HEK293 (cell line): ENCODE data around the gene ATXN2.
A peak's percentile ranks its signal among the peaks of the same experiment; 100 is the strongest.

Experiments used
- CTCF ChIA-PET: fragments of 350-600 bp; formaldehyde crosslinking; extraction: SDS; loops from one replicate; lab custom pipeline; 2021; ENCODE audit warnings: antibody characterized with exemption; lab: Yijun Ruan, JAX
- POLR2A ChIA-PET: fragments of 300-600 bp; formaldehyde crosslinking; extraction: SDS; loops from one replicate; lab custom pipeline; 2020; ENCODE audit warnings: antibody characterized with exemption, inconsistent platforms; lab: Yijun Ruan, JAX
- H3K27ac ChIP-seq: fragments of 200-500 bp; sonication (Bioruptor generic); 2 replicates; pipeline ENCODE4 v1.5.1; 2014; ENCODE audit warnings: low read depth, low read length, control low read depth, inconsistent platforms; ENCODE audit errors: extremely low read depth
- H3K36me3 ChIP-seq, 2 experiments: fragments of 200-500 bp in 1 of 2; sonication (Bioruptor generic) in 1 of 2; 1 replicate in 1 of 2; 2 replicates in 1 of 2; pipeline ENCODE4 v1.5.1; 2014 to 2017; ENCODE audit warnings: inconsistent platforms in 2 of 2, low read length in 2 of 2; ENCODE audit not compliant: control insufficient read depth in 2 of 2, insufficient read depth in 1 of 2
- H3K4me1 ChIP-seq: fragments of 200-500 bp; sonication (Bioruptor generic); 2 replicates; pipeline ENCODE4 v1.5.1; 2014; ENCODE audit warnings: mild to moderate bottlenecking, low read length, inconsistent platforms; ENCODE audit not compliant: control insufficient read depth, insufficient read depth
- H3K4me3 ChIP-seq: 2 replicates; pipeline ENCODE4 v1.5.1; 2011; ENCODE audit warnings: low read depth, mild to moderate bottlenecking, control low read depth, low read length, moderate library complexity
- H3K9me3 ChIP-seq: fragments of 200-500 bp; sonication (Bioruptor generic); 2 replicates; pipeline ENCODE4 v1.5.1; 2014; ENCODE audit warnings: low read depth, low read length, inconsistent platforms; ENCODE audit not compliant: control insufficient read depth, insufficient read depth
- FEZF1 ChIP-seq: fragments of 450-650 bp; formaldehyde crosslinking; IDR thresholded peaks from 2 replicates; pipeline ENCODE4 v1.5.1; 2016; ENCODE audit warnings: missing biosample characterization, missing genetic modification characterization
- GLIS1 ChIP-seq: fragments of 450-650 bp; formaldehyde crosslinking; IDR thresholded peaks from 2 replicates; pipeline ENCODE4 v1.5.1; 2016; ENCODE audit warnings: missing biosample characterization, missing genetic modification characterization
- KLF9 ChIP-seq: fragments of 450-650 bp; formaldehyde crosslinking; IDR thresholded peaks from 2 replicates; pipeline ENCODE4 v1.5.1; 2016; ENCODE audit warnings: missing biosample characterization, missing genetic modification characterization, low read depth
- YY2 ChIP-seq: fragments of 450-650 bp; formaldehyde crosslinking; IDR thresholded peaks from 2 replicates; pipeline ENCODE4 v1.5.1; 2016; ENCODE audit warnings: missing biosample characterization, missing genetic modification characterization
- ZEB2 ChIP-seq: fragments of 450-650 bp; formaldehyde crosslinking; IDR thresholded peaks from 2 replicates; pipeline ENCODE4 v1.5.1; 2016; ENCODE audit warnings: missing biosample characterization, missing genetic modification characterization
- ZNF24 ChIP-seq: fragments of 450-650 bp; formaldehyde crosslinking; IDR thresholded peaks from 2 replicates; pipeline ENCODE4 v1.5.1; 2016; ENCODE audit warnings: missing biosample characterization, missing genetic modification characterization
- ZNF266 ChIP-seq: fragments of 450-650 bp; formaldehyde crosslinking; IDR thresholded peaks from 2 replicates; pipeline ENCODE4 v1.5.1; 2016; ENCODE audit warnings: missing biosample characterization, missing genetic modification characterization, low read depth
- ZNF280D ChIP-seq: fragments of 450-650 bp; formaldehyde crosslinking; IDR thresholded peaks from 2 replicates; pipeline ENCODE4 v1.5.1; 2016; ENCODE audit warnings: missing biosample characterization, missing genetic modification characterization
- ZNF341 ChIP-seq: fragments of 450-650 bp; formaldehyde crosslinking; IDR thresholded peaks from 2 replicates; pipeline ENCODE4; 2016; ENCODE audit warnings: low read depth, missing biosample characterization, missing genetic modification characterization
- ZNF404 ChIP-seq: fragments of 450-650 bp; formaldehyde crosslinking; IDR thresholded peaks from 2 replicates; pipeline ENCODE4 v1.5.1; 2017; ENCODE audit warnings: missing biosample characterization, missing genetic modification characterization
- ZNF423 ChIP-seq: fragments of 450-650 bp; formaldehyde crosslinking; IDR thresholded peaks from 2 replicates; pipeline ENCODE4 v1.5.1; 2016; ENCODE audit warnings: missing biosample characterization, missing genetic modification characterization
- ZNF529 ChIP-seq: fragments of 450-650 bp; formaldehyde crosslinking; IDR thresholded peaks from 2 replicates; pipeline ENCODE4 v1.5.1; 2017; ENCODE audit warnings: missing genetic modification characterization, missing biosample characterization; ENCODE audit not compliant: insufficient replicate concordance
- ZNF560 ChIP-seq: fragments of 450-650 bp; formaldehyde crosslinking; IDR thresholded peaks from 2 replicates; pipeline ENCODE4 v1.5.1; 2017; ENCODE audit warnings: missing biosample characterization, missing genetic modification characterization, borderline replicate concordance
- ZNF580 ChIP-seq: fragments of 450-650 bp; formaldehyde crosslinking; IDR thresholded peaks from 2 replicates; pipeline ENCODE4 v1.5.1; 2016; ENCODE audit warnings: missing biosample characterization, missing genetic modification characterization
- ZNF596 ChIP-seq: fragments of 450-650 bp; IDR thresholded peaks from 2 replicates; pipeline ENCODE4 v1.5.0; 2018; ENCODE audit warnings: missing biosample characterization, mild to moderate bottlenecking, missing genetic modification characterization, moderate library complexity
- ZNF664 ChIP-seq: fragments of 450-650 bp; formaldehyde crosslinking; IDR thresholded peaks from 2 replicates; pipeline ENCODE4 v1.5.1; 2016; ENCODE audit warnings: missing biosample characterization, missing genetic modification characterization
- ZNF677 ChIP-seq: fragments of 450-650 bp; IDR thresholded peaks from 2 replicates; pipeline ENCODE4 v1.5.0; 2018; ENCODE audit warnings: missing biosample characterization, mild to moderate bottlenecking, missing genetic modification characterization, moderate library complexity
- ZNF701 ChIP-seq: fragments of 450-650 bp; formaldehyde crosslinking; IDR thresholded peaks from 2 replicates; pipeline ENCODE4 v1.5.1; 2016; ENCODE audit warnings: missing biosample characterization, missing genetic modification characterization
- ZNF777 ChIP-seq: fragments of 450-650 bp; formaldehyde crosslinking; IDR thresholded peaks from 2 replicates; pipeline ENCODE4 v1.5.1; 2017; ENCODE audit warnings: missing biosample characterization, missing genetic modification characterization, borderline replicate concordance
- ZSCAN23 ChIP-seq: fragments of 450-650 bp; formaldehyde crosslinking; IDR thresholded peaks from 2 replicates; pipeline ENCODE4 v1.5.1; 2016; ENCODE audit warnings: missing biosample characterization, missing genetic modification characterization
- TF ChIP-seq, protein P1 (sequence below): fragments of 450-650 bp; formaldehyde crosslinking; IDR thresholded peaks from 2 replicates; pipeline ENCODE4 v1.5.1; 2017; ENCODE audit warnings: missing biosample characterization, missing genetic modification characterization
- TF ChIP-seq, protein P2 (sequence below): fragments of 450-650 bp; formaldehyde crosslinking; optimal IDR thresholded peaks from 2 replicates; pipeline ENCODE3; 2016; ENCODE audit warnings: missing biosample characterization, mild to moderate bottlenecking, missing genetic modification characterization
- TF ChIP-seq, protein P3 (sequence below): fragments of 450-650 bp; formaldehyde crosslinking; IDR thresholded peaks from 2 replicates; pipeline ENCODE4 v1.5.1; 2016; ENCODE audit warnings: missing biosample characterization, missing genetic modification characterization, low read depth

ATXN2 gene

GRCh38 chr12:111443086-111443485 lies 156.0 kb downstream of the ATXN2 start:
- ChIA-PET CTCF (interaction anchor here (0.6 to 3.1 kb wide), 3 partner anchors 8 to 46 kb away, joined by 4 to 15 read pairs (median 9); no protein-coding TSS in a partner anchor), POLR2A (interaction anchor here (1.3 kb wide), 1 partner anchor 15 kb away, joined by 3 read pairs; no protein-coding TSS in a partner anchor)
- no peak overlapping the region for H3K4me3 ChIP-seq
- H3K36me3 ChIP-seq = peaks cover 0 to 66% of the 10 kb centered on the region in 2 experiments; a peak in 2 of 3 replicates
- peaks cover 9% of the 10 kb centered on the region; the same call in 1 of the 2 replicates for H3K4me1 ChIP-seq
- H3K9me3 ChIP-seq = no peaks in the 10 kb centered on the region
- TF ChIP-seq ZNF404 (no peak), ZSCAN23 (no peak), KLF9 (tag by site-specific recombination) (no peak)
- TF ChIP-seq, protein P1, sequence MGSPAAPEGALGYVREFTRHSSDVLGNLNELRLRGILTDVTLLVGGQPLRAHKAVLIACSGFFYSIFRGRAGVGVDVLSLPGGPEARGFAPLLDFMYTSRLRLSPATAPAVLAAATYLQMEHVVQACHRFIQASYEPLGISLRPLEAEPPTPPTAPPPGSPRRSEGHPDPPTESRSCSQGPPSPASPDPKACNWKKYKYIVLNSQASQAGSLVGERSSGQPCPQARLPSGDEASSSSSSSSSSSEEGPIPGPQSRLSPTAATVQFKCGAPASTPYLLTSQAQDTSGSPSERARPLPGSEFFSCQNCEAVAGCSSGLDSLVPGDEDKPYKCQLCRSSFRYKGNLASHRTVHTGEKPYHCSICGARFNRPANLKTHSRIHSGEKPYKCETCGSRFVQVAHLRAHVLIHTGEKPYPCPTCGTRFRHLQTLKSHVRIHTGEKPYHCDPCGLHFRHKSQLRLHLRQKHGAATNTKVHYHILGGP (tag by site-specific recombination) = no peak
- 0 out of 2 replicates have a peak overlapping the region, but pooled peaks have one; percentile 9 for H3K27ac ChIP-seq

- peaks cover 0 to 60% of the 10 kb centered on the region in 2 experiments; a peak in 2 of 3 replicates for H3K36me3 ChIP-seq
- CTCF ChIA-PET = interaction anchor here (1.5 to 4.4 kb wide), 3 partner anchors 9 to 46 kb away, joined by 9 to 27 read pairs (median 15); no protein-coding TSS in a partner anchor
- H3K4me3 ChIP-seq = no peak overlapping the region
- no peaks in the 10 kb centered on the region for H3K9me3 ChIP-seq
- TF ChIP-seq YY2 (tag by site-specific recombination) (no peak), ZNF266 (no peak), ZNF596 (tag by site-specific recombination) (no peak), ZNF341 (tag by site-specific recombination) (no peak), ZNF560 (tag by site-specific recombination) (no peak), ZNF701 (no peak), ZNF777 (tag by site-specific recombination) (no peak), ZEB2 (tag by site-specific recombination) (no peak), ZNF24 (tag by site-specific recombination) (no peak), ZNF677 (tag by site-specific recombination) (no peak), ZNF529 (no peak), ZNF664 (tag by site-specific recombination) (no peak), ZNF423 (no peak), GLIS1 (tag by site-specific recombination) (no peak), ZNF280D (tag by site-specific recombination) (no peak), ZNF580 (tag by site-specific recombination) (no peak), FEZF1 (tag by site-specific recombination) (no peak)
- TF ChIP-seq, protein P2, sequence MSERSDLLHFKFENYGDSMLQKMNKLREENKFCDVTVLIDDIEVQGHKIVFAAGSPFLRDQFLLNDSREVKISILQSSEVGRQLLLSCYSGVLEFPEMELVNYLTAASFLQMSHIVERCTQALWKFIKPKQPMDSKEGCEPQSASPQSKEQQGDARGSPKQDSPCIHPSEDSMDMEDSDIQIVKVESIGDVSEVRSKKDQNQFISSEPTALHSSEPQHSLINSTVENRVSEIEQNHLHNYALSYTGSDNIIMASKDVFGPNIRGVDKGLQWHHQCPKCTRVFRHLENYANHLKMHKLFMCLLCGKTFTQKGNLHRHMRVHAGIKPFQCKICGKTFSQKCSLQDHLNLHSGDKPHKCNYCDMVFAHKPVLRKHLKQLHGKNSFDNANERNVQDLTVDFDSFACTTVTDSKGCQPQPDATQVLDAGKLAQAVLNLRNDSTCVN (tag by site-specific recombination) = no peak
- TF ChIP-seq, protein P3, sequence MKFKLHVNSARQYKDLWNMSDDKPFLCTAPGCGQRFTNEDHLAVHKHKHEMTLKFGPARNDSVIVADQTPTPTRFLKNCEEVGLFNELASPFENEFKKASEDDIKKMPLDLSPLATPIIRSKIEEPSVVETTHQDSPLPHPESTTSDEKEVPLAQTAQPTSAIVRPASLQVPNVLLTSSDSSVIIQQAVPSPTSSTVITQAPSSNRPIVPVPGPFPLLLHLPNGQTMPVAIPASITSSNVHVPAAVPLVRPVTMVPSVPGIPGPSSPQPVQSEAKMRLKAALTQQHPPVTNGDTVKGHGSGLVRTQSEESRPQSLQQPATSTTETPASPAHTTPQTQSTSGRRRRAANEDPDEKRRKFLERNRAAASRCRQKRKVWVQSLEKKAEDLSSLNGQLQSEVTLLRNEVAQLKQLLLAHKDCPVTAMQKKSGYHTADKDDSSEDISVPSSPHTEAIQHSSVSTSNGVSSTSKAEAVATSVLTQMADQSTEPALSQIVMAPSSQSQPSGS (tag by site-specific recombination) = no peak
- H3K27ac ChIP-seq = 0 out of 2 replicates have a peak overlapping the region, but pooled peaks have one; percentile 9
- H3K4me1 ChIP-seq = peaks cover 9% of the 10 kb centered on the region; the same call in 1 of the 2 replicates
- POLR2A ChIA-PET = interaction anchor here (1.3 kb wide), 1 partner anchor 15 kb away, joined by 3 read pairs; no protein-coding TSS in a partner anchor
Observed at GRCh38 chr12:111442301-111443045, 156.6 kb downstream of the ATXN2 start.
